Measurements from ENCODE around the gene PPIC. TPM values are rescaled to one million over a fixed set of nuclear protein-coding genes. Genes with fewer than 3 reads are reported as not detected.

The PPIC gene
- total and polyA plus RNA-seq, 2 donors (not counting 1 experiment from before 2014, with no cell fraction given): not detected

GRCh38 chr5:123007182-123007581, 29.3 kb downstream of the PPIC start:
- Mint-ChIP-seq H3K4me3 (no peak overlapping the region), H3K27ac (no peak overlapping the region), H3K4me1 (peaks cover 4% of the 10 kb centered on the region), H3K9me3 (ENCODE audit: insufficient read depth) (no peaks in the 10 kb centered on the region), H3K27me3 (no peaks in the 10 kb centered on the region)
- Histone ChIP-seq H4K20me1 (ENCODE audit: control insufficient read depth, insufficient read depth, low read length, poor library complexity, severe bottlenecking) (no peaks in the 10 kb centered on the region), H3K4me3 (ENCODE audit: control extremely low read depth in 1 of 5, extremely low read depth in 1 of 5, insufficient read depth in 1 of 5, low read depth in 2 of 5, low read length in 4 of 5) (no peak overlapping the region), H3K4me2 (replicated peaks; ENCODE audit: low read depth, low read length, poor library complexity, severe bottlenecking) (no peak overlapping the region), H3K9ac (ENCODE audit: low read length) (no peak overlapping the region), H3K36me3 (replicated peaks in 1 of 2; ENCODE audit: control extremely low read depth in 1 of 2, control insufficient read depth in 1 of 2, extremely low read depth in 1 of 2, insufficient read depth in 2 of 2, low read length in 1 of 2) (no peaks in the 10 kb centered on the region), H3K4me1 (ENCODE audit: control insufficient read depth in 2 of 2, insufficient read depth in 2 of 2, low read length in 2 of 2) (no peaks in the 10 kb centered on the region), H3K79me2 (ENCODE audit: control insufficient read depth, insufficient read depth, low read length) (no peaks in the 10 kb centered on the region), H3K9me3 (ENCODE audit: control extremely low read depth in 1 of 3, control insufficient read depth in 2 of 3, insufficient read depth in 1 of 3, low read length in 2 of 3) (no peaks in the 10 kb centered on the region), H3K27ac (ENCODE audit: low read length in 2 of 2) (no peak overlapping the region), H2AFZ (ENCODE audit: insufficient read depth, low read depth, low read length, poor library complexity, severe bottlenecking) (no peak overlapping the region), H3K27me3 (replicated peaks in 1 of 4; ENCODE audit: control extremely low read depth in 1 of 4, control insufficient read depth in 3 of 4, insufficient read depth in 4 of 4, low read length in 3 of 4) (no peaks in the 10 kb centered on the region)
- intact Hi-C loops (cut with micrococcal nuclease): no loop called here
- ChIA-PET POLR2A (no interaction called here), CTCF (no interaction called here)
- ATAC-seq (ENCODE audit: low read depth) (no peak), DNase-seq (no peak)
- WGBS (ENCODE audit: insufficient coverage): 100% methylated on average over 3 of the region's 6 CpGs
- TF ChIP-seq EZH2 (IDR thresholded peaks at IDR 0.05; ENCODE audit: borderline replicate concordance, insufficient read depth, low read depth, low read length, poor library complexity, severe bottlenecking): no peak
- no peak for TF ChIP-seq CTCF (IDR thresholded peaks at IDR 0.05)

- H3K27ac ChIP-seq (ENCODE audit: low read length in 2 of 2): no peak overlapping the region
- H3K27me3 ChIP-seq (replicated peaks in 1 of 4; ENCODE audit: control extremely low read depth in 1 of 4, control insufficient read depth in 3 of 4, insufficient read depth in 4 of 4, low read length in 3 of 4): no peaks in the 10 kb centered on the region
- DNase-seq (no peak), ATAC-seq (ENCODE audit: low read depth) (no peak)
- intact Hi-C loops (cut with micrococcal nuclease): loop anchor here (2.0 to 5.0 kb wide), 2 partner anchors 105 to 485 kb away; no protein-coding TSS in a partner anchor
- H4K20me1 ChIP-seq (ENCODE audit: control insufficient read depth, insufficient read depth, low read length, poor library complexity, severe bottlenecking): no peaks in the 10 kb centered on the region
- Mint-ChIP-seq H3K27ac (no peak overlapping the region), H3K9me3 (ENCODE audit: insufficient read depth) (no peaks in the 10 kb centered on the region), H3K4me3 (no peak overlapping the region), H3K27me3 (no peaks in the 10 kb centered on the region), H3K4me1 (no peaks in the 10 kb centered on the region)
- POLR2A ChIA-PET: no interaction called here
- H3K9me3 ChIP-seq (ENCODE audit: control extremely low read depth in 1 of 3, control insufficient read depth in 2 of 3, insufficient read depth in 1 of 3, low read length in 2 of 3): no peaks in the 10 kb centered on the region
- no peak overlapping the region for H3K9ac ChIP-seq (ENCODE audit: low read length)
- WGBS (ENCODE audit: insufficient coverage): 80% methylated on average over 3 of the region's 7 CpGs
- H3K79me2 ChIP-seq (ENCODE audit: control insufficient read depth, insufficient read depth, low read length): no peaks in the 10 kb centered on the region
- CTCF ChIA-PET: interaction anchor here (1.6 kb wide), 1 partner anchor 483 kb away, joined by 4 read pairs; no protein-coding TSS in a partner anchor
- no peaks in the 10 kb centered on the region for H3K4me1 ChIP-seq (ENCODE audit: control insufficient read depth in 2 of 2, insufficient read depth in 2 of 2, low read length in 2 of 2)
- H3K4me2 ChIP-seq (replicated peaks; ENCODE audit: low read depth, low read length, poor library complexity, severe bottlenecking): no peak overlapping the region
- no peaks in the 10 kb centered on the region for H3K36me3 ChIP-seq (replicated peaks in 1 of 2; ENCODE audit: control extremely low read depth in 1 of 2, control insufficient read depth in 1 of 2, extremely low read depth in 1 of 2, insufficient read depth in 2 of 2, low read length in 1 of 2)
- TF ChIP-seq CTCF (IDR thresholded peaks at IDR 0.05) (no peak), EZH2 (IDR thresholded peaks at IDR 0.05; ENCODE audit: borderline replicate concordance, insufficient read depth, low read depth, low read length, poor library complexity, severe bottlenecking) (no peak)
- H3K4me3 ChIP-seq (ENCODE audit: control extremely low read depth in 1 of 5, extremely low read depth in 1 of 5, insufficient read depth in 1 of 5, low read depth in 2 of 5, low read length in 4 of 5): no peak overlapping the region
- H2AFZ ChIP-seq (ENCODE audit: insufficient read depth, low read depth, low read length, poor library complexity, severe bottlenecking): no peak overlapping the region
Observed at GRCh38 chr5:123001808-123002207, 34.7 kb downstream of the PPIC start.
